GM18520 (cell line): ENCODE data around the gene CTNNA2.
"Not testable (repeated sequence)": the region's sequence is repeated elsewhere in the genome, so short reads cannot be mapped to it uniquely, and the experiment has no call there.

Experiments
- ATAC-seq: cut with Tn5 transposase; IDR thresholded peaks from one replicate; pipeline ENCODE4 v1.9.1; 2021; ENCODE audit not compliant: unreplicated experiment

Gene CTNNA2

DNA sequence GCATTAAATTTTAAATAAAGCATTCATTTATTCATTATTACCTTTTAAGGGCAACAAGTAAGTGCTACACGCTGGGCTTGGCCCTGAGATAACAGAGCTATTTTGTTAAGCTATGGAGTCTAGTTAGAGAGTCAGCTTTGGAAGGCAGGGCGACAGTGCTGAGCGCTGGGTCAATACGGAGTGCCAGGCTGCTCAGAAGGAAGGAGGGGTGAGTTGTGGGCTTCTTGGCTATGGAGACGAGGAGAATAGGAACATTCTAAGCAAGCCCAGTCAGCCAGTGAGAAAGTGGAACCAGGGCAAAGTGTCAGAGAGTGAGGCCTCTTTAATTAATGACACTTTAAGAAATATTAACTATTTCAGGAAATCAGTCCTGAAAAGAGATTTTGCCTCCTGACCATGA, 503.3 kb downstream of the CTNNA2 start:
- ATAC-seq: no peak

DNA sequence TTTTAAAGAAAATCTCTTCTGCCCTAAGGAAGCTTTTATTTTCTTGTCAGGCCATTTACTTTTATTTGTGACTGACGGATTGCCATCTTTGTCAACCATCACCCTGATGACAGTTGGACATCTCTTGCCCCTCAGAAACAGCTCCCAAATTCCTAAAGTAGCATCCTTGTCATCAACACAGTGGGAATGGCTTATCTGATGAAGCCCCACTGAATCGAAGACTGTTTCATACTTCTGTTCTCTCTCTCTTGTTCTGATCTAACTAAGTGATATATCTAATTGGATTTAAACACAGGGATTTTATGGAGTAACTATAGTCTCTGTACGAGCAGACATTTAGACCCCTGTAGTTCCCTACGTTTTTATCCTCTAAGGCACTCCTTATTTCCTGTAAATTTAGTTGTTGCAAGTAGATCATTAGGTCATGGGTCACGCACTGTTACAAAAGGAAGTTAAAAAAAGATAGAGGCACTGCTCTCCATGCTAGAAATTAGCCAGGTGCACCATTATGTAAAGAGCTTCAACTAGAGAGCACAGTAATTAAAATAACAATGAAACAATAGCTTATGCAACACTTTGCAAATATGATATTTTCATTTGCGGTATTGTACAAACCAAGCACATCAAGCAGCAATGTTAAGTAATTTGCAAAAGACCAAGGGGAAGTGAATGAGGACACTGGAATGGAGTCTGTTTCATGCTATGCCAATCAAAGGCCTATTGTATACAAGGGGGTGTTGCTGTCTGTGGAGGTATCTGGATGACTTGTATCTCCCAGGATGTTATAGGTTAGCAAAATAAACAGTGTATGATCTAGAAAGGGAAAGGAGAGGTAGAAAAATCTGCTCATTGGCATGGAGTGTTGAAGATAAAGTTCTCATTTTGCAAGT, 507.0 kb downstream of the CTNNA2 start:
- ATAC-seq: no peak

DNA sequence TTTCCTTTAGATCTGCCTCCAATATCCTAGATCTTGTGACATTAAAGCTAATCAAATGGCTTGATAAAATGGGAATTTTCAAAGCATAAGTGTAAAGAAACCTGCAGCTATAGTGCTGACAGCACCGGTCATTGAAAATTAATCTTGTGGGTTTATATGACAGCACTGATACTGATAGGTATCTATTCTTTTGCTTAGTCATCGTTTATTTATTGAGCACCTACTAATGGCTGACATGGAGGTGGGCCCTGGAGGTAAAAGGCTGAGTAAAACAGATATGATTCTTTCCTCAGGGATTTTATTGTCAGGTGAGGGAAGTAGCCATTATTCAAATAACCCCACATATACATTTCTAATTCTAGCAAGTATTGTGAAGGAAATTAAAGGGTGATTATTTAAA, 509.2 kb downstream of the CTNNA2 start:
- ATAC-seq: no peak

DNA sequence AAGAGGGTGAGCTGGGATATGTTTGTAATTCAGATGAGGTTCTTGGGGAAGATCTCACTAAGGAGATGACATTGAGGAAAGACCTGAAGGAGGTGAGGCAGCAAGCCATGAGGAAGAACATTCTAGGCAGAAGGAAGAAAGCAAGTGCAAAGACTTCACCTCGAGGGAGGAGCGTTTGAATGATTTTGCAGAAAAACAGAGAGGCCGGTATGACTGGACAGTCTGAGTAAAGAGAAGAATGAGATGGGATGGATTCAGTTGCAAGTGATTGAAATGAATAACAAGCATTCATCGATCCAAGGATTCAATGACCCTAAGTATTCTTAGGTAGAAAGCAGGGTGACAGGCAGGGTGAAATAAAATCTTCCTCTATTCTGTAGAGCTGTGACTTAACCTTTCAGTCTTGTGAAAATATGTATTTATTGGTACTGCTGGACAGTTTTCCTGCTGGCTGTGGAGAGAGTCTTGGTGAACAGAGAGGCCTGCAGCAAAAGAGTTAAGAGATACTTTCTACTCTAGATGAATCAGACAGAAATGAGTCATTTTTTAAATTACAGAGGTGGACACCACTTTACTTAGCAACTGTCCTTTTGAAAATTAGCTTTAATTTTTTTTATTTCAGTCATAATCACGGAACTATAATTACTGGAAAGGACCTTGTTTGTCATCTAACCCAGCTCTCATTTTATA, 513.3 kb downstream of the CTNNA2 start:
- ATAC-seq: no peak

DNA sequence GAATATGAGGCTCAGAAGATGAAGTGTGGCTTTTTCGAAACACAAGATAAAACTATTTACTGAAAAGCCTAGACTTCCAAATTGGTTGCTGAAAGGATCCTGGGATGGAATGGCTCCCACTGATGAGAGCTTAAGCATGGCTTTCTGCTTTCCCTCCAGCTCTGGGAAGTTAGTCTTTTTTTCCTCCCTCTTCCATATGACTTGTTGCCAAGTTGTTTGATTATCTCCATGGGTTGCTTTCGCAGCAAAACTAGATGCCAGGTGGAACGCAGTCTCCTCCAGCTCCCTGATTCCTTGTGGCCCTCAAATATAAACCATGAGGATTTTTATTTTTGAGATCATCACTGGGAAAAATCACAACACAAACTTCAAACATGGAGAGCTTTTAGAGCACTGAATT, 515.2 kb downstream of the CTNNA2 start:
- ATAC-seq: no peak

DNA sequence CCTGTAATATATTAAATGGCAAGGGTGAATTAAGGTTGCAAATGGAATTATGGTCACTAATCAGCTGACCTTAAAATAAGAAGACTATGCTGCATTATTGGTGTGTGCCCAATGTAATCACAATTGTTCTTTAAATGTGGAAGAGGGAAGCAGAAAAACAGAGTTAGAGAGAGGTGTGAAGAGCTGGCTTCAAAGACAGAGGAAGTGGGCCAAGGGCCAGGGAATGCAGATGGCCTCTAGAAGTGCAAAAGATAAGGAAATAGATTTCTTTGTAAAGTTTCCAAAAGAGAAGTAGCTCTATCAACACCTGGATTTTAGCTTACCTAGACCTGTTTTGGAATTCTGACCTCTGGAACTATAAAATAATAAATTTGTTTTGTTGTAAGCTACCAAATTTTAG, 515.7 kb downstream of the CTNNA2 start:
- no peak for ATAC-seq

DNA sequence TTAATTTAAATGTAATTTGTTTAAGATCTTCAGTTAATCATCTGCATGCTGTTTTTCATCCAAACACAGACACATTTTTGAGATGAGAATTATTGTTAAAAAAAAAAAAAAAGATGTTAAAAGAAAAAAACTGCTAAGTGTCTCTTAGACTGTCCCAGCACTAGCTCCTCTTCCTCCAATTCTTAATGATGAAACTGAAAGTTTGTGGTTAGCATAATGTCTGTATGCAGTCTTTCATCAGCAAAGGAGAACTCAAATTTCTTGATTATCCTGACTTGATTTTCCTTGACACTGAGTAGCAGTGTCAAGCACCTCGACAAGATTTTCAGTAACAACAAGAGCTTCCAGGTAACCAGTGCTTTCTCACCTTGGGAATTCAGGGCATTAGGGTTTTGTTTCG, 517.3 kb downstream of the CTNNA2 start:
- ATAC-seq: no peak

DNA sequence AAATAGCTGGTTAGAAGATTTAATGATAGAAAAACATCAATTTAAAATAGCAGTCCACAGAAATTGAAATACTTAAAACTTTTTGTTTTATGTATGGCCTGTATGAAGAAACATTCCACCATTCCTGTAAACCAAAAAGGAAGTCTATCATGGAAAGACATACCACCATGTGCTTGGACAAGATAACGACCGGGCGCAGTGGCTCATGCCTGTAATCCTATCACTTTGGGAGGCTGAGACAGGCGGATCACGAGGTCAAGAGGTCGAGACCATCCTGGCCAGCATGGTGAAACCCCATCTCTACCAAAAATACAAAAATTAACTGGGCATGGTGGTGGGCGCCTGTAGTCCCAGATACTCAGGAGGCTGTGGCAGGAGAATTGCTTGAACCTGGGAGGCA, 519.8 kb downstream of the CTNNA2 start:
- not testable (repeated sequence) for ATAC-seq

DNA sequence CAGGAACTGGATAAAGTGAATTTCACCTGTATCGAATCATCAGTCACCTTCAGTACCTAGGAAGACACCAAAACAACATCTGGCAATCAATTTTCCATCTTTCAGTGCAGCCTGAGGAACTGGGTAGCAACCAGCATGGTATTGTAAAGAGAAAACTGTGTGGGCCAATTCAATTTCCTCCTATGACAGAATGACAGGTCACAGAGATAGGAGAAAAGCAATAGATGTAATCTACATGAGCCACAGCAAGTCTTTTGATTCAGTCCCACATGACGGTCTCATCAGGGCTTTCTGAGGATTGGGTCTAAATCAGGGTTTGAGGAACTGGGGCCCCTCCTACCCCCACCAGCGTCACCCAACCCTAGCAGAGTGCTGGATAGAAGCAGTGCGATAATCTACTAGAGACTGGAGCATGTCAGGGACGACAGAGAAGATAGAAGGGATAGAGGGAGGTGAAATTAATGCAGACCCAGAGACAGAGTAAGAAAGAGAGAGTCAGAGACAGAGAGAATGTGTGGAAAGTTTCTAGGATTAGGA, 523.0 kb downstream of the CTNNA2 start:
- no peak for ATAC-seq

DNA sequence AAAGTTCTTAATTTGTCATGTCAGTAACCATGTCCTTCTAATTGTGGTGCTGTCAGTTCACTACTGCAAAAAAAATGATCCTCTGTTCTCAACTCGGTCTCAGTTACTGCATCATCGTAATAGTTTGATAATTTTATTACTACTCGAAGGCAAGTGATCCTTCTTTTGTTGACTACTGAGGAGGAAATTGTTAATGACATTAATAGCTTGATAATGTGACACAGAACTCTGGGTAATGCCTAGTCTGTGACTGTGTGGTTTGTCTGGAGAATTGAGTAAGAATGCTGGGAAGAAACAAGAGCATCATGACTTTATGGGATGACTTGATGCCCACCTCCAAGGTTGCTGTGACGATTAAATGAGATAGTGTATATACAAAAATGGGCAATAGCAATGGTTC, 524.5 kb downstream of the CTNNA2 start:
- ATAC-seq: no peak

DNA sequence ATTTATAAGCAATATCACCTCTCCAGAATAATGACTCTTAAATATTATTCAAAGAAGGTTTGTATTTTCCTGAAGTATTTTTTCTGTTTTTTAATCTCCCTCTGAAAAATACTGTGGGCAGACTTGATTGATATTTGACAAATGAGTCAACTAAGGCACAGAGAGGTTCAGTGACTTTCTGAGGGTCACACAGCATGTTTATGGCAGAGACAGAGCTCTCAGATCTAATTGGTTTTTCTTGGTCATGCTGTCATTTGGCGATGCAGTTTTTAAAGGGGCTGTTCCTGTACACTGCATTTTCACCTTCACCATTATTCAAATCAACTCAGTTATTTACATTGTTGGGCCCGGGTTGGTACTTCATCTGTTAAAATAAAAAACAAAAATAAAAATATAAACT, 527.4 kb downstream of the CTNNA2 start:
- ATAC-seq: no peak

DNA sequence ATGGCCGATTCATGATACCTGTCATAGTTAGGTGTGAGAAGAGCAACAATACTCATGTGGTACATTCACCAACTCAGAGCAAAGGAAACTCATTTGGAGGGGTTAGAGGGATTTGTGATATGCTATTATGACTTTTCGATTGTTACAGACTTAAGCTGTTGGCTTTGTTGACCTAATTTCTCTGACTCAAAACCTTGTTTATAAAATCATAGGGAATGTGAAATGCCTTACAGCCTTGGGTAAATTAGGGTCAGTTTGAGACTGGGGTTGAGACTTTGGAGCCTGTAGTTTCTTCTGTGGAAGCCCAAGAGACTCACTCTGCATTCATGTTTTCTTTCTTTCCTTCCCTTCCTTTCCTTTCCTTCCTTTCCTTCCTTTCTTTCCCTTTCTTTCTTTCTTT, 529.8 kb downstream of the CTNNA2 start:
- ATAC-seq: no peak

DNA sequence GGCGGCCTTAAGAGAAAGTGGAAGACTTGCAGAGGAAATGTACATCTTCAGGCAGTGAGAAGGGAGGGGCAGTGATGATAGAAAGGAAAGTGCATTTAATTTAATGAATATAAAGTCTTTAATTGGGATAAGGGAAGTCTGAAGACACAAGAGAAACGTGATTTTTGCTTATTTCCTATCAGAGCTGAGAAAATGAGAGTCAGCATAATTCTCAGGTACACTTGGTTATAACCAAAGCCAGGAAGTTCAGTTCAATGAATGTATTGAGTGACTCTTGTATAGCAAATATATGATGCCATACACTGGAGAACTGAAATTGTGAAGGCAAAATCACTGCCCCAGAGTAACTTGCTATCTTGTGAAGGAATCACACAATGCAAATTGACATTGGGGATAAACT, 535.4 kb downstream of the CTNNA2 start:
- ATAC-seq: no peak

DNA sequence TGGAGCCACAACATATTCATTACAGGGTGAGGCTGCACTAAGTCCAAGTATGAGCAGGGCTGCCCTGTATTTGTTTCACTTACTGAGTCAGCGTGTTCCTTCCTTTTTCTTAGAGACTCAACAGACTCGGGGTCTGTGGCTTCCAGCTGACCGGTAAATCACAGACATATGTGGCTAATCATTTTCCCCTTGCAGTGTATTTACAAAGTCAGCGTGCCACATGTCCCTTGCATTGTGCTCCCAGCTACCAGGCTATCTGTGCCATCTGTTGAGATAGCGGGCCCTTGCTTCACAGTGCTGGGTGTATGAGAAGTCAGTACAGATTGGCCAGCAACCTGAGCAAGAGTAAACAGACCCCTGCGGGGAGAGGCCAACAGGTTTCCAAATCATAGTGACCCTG, 537.4 kb downstream of the CTNNA2 start:
- no peak for ATAC-seq

DNA sequence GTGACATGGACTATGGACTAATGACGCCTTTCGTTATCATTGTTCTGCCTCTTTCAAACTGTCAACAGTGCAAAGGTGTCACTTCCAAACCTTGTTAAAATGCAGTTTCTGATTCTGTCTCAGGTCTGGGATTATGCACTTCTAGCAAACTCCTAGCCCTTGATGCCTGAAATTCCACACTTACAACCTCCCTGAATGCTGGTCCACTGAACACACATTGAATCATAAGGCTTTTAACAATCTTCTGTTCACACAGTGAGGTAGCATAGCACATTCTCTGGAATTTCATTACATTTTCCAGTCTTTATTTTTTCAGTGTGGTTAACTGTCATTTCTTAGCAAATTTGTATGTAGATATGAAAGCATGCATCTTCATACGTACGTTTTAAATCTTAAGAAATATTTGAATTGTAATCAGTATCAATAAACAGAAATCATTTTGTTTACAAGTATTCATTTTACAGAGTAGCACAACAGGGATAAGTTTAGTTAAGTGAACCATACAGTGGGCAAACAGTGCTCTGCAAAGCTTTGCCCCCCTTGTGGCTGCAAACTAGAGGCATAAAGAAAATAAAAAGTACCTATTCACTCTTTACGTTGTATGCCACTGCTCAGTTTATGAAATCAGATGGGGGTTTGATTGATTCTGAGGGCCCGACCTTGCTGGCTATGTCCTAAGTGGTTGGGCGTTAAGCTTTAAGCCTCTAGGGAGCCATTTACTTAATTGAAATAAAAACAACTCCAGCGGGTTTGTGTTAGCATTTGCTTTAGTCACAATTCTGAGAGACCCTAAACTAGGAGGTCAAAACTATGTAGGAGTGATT, 540.9 kb downstream of the CTNNA2 start:
- ATAC-seq: no peak

DNA sequence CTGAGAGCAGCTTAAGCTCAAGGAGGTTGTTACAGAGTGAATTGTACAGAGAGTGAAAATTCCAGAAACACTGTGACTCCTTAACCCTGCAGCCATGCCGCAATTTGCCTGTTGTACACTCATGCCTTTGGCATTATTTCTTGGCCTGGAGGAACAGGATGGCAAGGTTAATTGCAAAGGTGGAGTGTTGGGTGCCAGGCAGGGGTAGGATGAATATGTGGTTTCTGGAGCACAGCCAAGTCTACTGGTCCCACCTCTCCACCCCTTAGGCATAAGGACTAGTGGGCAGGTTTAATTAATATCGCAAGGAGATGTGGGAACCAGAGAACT, 541.5 kb downstream of the CTNNA2 start:
- no peak for ATAC-seq

DNA sequence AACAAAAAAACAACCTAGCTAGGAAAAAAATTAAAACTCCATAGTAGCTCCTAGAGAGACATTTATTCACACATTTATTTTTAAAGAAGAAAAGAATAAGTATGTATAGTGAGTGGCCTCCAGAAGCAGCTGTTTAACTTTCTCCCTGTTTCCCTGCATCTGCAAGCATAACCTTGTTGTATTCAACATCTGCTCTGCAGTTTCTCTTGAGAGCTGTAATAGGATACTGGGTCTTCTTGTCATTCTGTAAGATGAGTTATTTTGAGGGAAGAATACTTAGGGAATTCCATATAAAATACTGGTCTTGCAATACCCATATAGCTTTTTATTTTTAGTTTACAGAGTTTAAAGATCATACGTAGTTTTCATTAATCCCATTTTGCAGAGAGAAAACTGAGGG, 545.1 kb downstream of the CTNNA2 start:
- ATAC-seq: no peak

DNA sequence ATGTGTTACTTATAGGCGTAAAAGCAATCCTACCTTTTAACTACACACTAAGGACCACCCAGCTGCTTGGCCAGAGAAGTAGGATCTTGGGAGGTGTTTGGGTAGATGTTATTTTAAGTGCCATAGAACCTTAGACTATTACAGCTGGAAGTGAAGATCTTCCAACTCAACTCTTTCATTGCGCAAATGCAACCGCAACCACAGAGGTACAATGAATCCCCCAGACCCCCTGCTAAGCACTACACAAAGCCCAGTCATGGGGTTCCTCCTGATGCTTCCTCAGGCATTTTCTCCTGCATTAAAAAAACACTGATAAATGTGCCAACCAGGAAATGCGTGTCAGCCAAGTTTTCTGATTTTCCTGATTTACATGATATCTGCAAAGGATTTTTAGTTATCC, 545.7 kb downstream of the CTNNA2 start:
- ATAC-seq: no peak

DNA sequence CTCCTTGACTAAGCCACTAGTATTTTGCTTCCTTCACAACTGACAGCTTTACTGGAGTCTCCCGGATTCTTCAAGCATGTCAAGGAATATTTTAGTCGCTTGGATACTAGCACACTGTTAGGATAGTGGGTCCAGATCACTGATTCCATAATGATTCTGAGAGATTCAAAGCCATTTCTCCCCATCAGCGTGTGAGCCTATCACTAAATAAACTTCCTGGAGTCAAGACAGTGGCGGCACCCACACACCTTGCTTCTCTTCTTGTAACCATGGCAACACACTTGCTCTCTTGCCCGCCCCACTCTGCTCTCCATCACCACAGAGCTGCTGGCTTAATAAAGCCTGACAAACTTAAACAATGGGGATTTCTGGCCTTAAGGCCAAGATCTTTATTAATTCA, 546.6 kb downstream of the CTNNA2 start:
- ATAC-seq: no peak

DNA sequence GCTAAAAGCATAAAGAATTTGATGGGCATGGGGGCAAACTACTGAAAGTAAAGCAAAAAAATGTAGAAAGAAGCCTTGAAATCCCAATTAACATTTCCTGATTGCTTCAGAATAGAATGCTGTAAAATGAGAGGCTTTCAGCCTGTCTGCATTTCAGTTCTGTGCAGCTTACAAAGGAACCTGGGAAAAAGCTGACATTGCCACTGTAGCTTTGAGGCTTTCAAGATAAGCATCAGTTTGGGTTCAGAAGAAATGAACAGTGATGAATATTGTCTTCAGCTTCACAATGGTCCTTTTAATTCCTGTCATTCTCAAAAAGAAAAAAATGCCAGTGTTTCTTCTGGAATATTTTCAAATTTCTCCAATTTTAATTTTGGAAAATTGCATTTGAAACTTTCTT, 549.0 kb downstream of the CTNNA2 start:
- no peak for ATAC-seq

DNA sequence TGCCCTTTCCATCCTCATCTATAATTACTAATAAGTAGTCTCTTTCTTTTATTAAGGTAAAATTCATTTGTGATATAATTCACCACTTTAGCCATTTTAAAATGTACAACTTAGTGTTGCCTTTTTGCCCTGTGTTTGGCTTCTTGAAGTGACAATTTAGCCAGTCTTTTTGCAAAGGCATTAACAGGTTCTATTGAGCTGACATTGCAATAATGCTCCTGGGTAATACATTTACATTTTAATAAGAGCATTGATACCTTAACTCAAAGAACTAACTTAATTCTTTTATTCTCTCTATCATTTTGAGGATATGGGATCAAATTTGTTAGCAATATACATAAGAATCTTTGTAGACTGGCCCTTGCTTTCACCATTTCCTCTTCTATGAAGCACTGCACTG, 549.4 kb downstream of the CTNNA2 start:
- no peak for ATAC-seq
